K562 (cell line): Measurements from ENCODE around the gene CCL24. TPM values are rescaled to one million over a fixed set of nuclear protein-coding genes. Genes with fewer than 3 reads are reported as not detected.

Source experiments
- ATAC-seq: fragments of 200-7000 bp; cut with Tn5 transposase; 3 replicates; pipeline ENCODE4 v1.9.1; 2020; ENCODE audit warnings: moderate library complexity
- BruUV-seq: library from RNA; stranded (reverse); fragments of 400-500 nt; replicated peaks from 2 replicates; lab custom pipeline; 2021; lab: Mats Ljungman, UMichigan
- CTCF ChIA-PET: fragments of 300-600 bp; formaldehyde crosslinking; extraction: SDS; loops from one replicate; lab custom pipeline; 2021; ENCODE audit warnings: low intra/inter-chr PET ratio; lab: Yijun Ruan, JAX
- POLR2A ChIA-PET: fragments of 300-600, 350-650 bp; sonication (Branson Sonifier 250); formaldehyde crosslinking; extraction: SDS; loops from one replicate; lab custom pipeline; 2021; ENCODE audit warnings: antibody characterized with exemption, inconsistent platforms; lab: Yijun Ruan, JAX
- DNase-seq, 4 experiments: peaks; one replicate each; pipeline versions ENCODE4 v3.0.0 to v3.0.0-alpha.2; 2011 to 2018; ENCODE audit warnings: low spot score in 3 of 4, mixed read lengths in 3 of 4; ENCODE audit errors: extremely low read depth in 1 of 4
- FAIRE-seq: peaks from 2 replicates; lab custom pipeline; 2011; peaks lifted over from hg19 to GRCh38; lab: Jason Lieb, UNC
- H2AFZ ChIP-seq: 2 replicates; pipeline ENCODE4 v1.6.0; 2011; ENCODE audit warnings: low read depth, low read length, control low read depth, inconsistent platforms
- H3K27ac ChIP-seq: fragments of 200-600 bp; 3 replicates; pipeline ENCODE4 v1.8.0; 2011; ENCODE audit warnings: low read depth, mild to moderate bottlenecking, control low read depth, inconsistent platforms, low read length, moderate library complexity, mixed read lengths; ENCODE audit errors: extremely low read depth
- H3K27me3 ChIP-seq, 2 experiments: fragments of 300-600 bp in 1 of 2; 2 replicates in 1 of 2; 3 replicates in 1 of 2; pipeline versions ENCODE4 v1.6.0 to v1.8.0; 2011; ENCODE audit warnings: inconsistent platforms in 2 of 2, low read length in 2 of 2, mild to moderate bottlenecking in 1 of 2, mixed read lengths in 1 of 2, moderate library complexity in 1 of 2; ENCODE audit not compliant: control insufficient read depth in 2 of 2, insufficient read depth in 2 of 2
- H3K36me3 ChIP-seq: fragments of 300-600 bp; 3 replicates; pipeline ENCODE4 v1.8.0; 2011; ENCODE audit warnings: mild to moderate bottlenecking, low read length, inconsistent platforms; ENCODE audit not compliant: control insufficient read depth, insufficient read depth
- H3K4me1 ChIP-seq, 2 experiments: fragments of 200-600 bp in 1 of 2; replicated peaks in 1 of 2; 2 replicates in 1 of 2; 3 replicates in 1 of 2; pipeline versions ENCODE4 v1.5.1 to v1.8.0; 2011; ENCODE audit warnings: inconsistent platforms in 2 of 2, low read length in 2 of 2, mild to moderate bottlenecking in 1 of 2, mixed read lengths in 1 of 2, moderate library complexity in 1 of 2; ENCODE audit not compliant: control insufficient read depth in 2 of 2, insufficient read depth in 2 of 2
- H3K4me2 ChIP-seq: 2 replicates; pipeline ENCODE4 v1.6.1; 2011; ENCODE audit warnings: low read length, control low read depth, inconsistent platforms, mixed read lengths; ENCODE audit not compliant: insufficient read depth
- H3K4me3 ChIP-seq: fragments of 200-600 bp; sonication (generic), shearing (Covaris generic); 2 replicates; pipeline ENCODE4 v1.5.1; 2016; ENCODE audit warnings: control low read depth, inconsistent platforms
- H3K79me2 ChIP-seq: fragments of 200-600 bp; 3 replicates; pipeline ENCODE4 v1.8.0; 2011; ENCODE audit warnings: low read length, inconsistent platforms; ENCODE audit not compliant: control insufficient read depth, insufficient read depth
- H3K9ac ChIP-seq, 2 experiments: 2 replicates each; pipeline versions ENCODE4 v1.6.0 to v1.6.1; 2011; ENCODE audit warnings: low read depth in 2 of 2, low read length in 2 of 2, control low read depth in 1 of 2, inconsistent platforms in 1 of 2, mild to moderate bottlenecking in 1 of 2, mixed read lengths in 1 of 2; ENCODE audit not compliant: insufficient read depth in 1 of 2
- H3K9me1 ChIP-seq: one replicate; pipeline ENCODE4 v1.6.0; 2011; ENCODE audit warnings: inconsistent platforms, mild to moderate bottlenecking, low read length, moderate library complexity; ENCODE audit not compliant: control insufficient read depth, insufficient read depth
- H3K9me3 ChIP-seq: replicated peaks from 2 replicates; pipeline ENCODE4 v1.5.1; 2011; ENCODE audit warnings: low read depth, low read length, inconsistent platforms; ENCODE audit not compliant: control insufficient read depth, insufficient read depth
- H4K20me1 ChIP-seq: replicated peaks from 2 replicates; pipeline ENCODE4 v1.6.1; 2011; ENCODE audit warnings: low read length, inconsistent platforms, mixed read lengths; ENCODE audit not compliant: control insufficient read depth, insufficient read depth
- ATF3 ChIP-seq, 2 experiments: fragments of 450-650 bp in 1 of 2; sonication (generic) in 1 of 2; formaldehyde crosslinking in 1 of 2; IDR thresholded peaks in 1 of 2; conservative IDR thresholded peaks in 1 of 2; 2 replicates each; pipeline versions ENCODE4 v1.6.1 to v1.8.1; 2016 to 2023; ENCODE audit warnings: mild to moderate bottlenecking in 2 of 2, moderate library complexity in 2 of 2, inconsistent platforms in 1 of 2, missing genetic modification reagents in 1 of 2
- CBX8 ChIP-seq: fragments of 200-600 bp; sonication (generic); IDR thresholded peaks from 2 replicates; pipeline ENCODE4 v1.6.1; 2012; ENCODE audit warnings: borderline replicate concordance, mixed run types, low read depth, mild to moderate bottlenecking, moderate library complexity, mixed read lengths, low read length, control low read depth, inconsistent platforms; ENCODE audit not compliant: poor library complexity, severe bottlenecking; ENCODE audit errors: extremely low read depth
- CEBPB ChIP-seq: fragments of 450-650 bp; IDR thresholded peaks from 2 replicates; pipeline ENCODE4 v1.6.1; 2016; ENCODE audit warnings: missing genetic modification characterization, missing compliant biosample characterization
- DPF2 ChIP-seq: fragments of 450-650 bp; IDR thresholded peaks from 2 replicates; pipeline ENCODE4 v1.6.1; 2016
- HMBOX1 ChIP-seq: sonication (generic); IDR thresholded peaks from 2 replicates; pipeline ENCODE4 v1.6.1; 2016
- HSF4 ChIP-seq: fragments of 250-450 bp; sonication (Bioruptor Pico); IDR thresholded peaks from 2 replicates; pipeline ENCODE4 v2.1.2; 2022; ENCODE audit warnings: mild to moderate bottlenecking, moderate library complexity, borderline replicate concordance
- MBD1 ChIP-seq: fragments of 250-450 bp; sonication (Bioruptor Pico); IDR thresholded peaks from 2 replicates; pipeline ENCODE4 v1.8.0; 2022; ENCODE audit warnings: inconsistent platforms
- RNF2 ChIP-seq: sonication (generic); IDR thresholded peaks from 2 replicates; pipeline ENCODE4 v1.6.1; 2016
- TEAD4 ChIP-seq, 2 experiments: sonication (generic) in 1 of 2; formaldehyde crosslinking in 1 of 2; IDR thresholded peaks; 2 replicates each; pipeline versions ENCODE4 v1.6.1 to v1.8.0; 2012 to 2022; ENCODE audit warnings: borderline replicate concordance in 1 of 2, inconsistent platforms in 1 of 2, low read length in 1 of 2, mild to moderate bottlenecking in 1 of 2, missing genetic modification reagents in 1 of 2
- TFAM ChIP-seq: fragments of 250-450 bp; sonication (Bioruptor Pico); conservative IDR thresholded peaks from 2 replicates; pipeline ENCODE4 v1.5.0; 2021; ENCODE audit warnings: mild to moderate bottlenecking, moderate library complexity
- ZBTB8A ChIP-seq: fragments of 450-650 bp; IDR thresholded peaks from 2 replicates; pipeline ENCODE4 v1.6.1; 2018; ENCODE audit warnings: mild to moderate bottlenecking, moderate library complexity; ENCODE audit not compliant: partially characterized antibody
- ZC3H11A ChIP-seq: IDR thresholded peaks from 2 replicates; pipeline ENCODE4 v1.6.1; 2012; ENCODE audit warnings: low read depth, low read length, improper control_type of control experiment
- ZFP1 ChIP-seq: fragments of 450-650 bp; formaldehyde crosslinking; IDR thresholded peaks from 2 replicates; pipeline ENCODE4 v1.4.0; 2020; ENCODE audit warnings: mild to moderate bottlenecking, mixed read lengths
- ZFX ChIP-seq: sonication (generic); formaldehyde crosslinking; IDR thresholded peaks from 2 replicates; pipeline ENCODE4 v1.8.0; 2022; ENCODE audit warnings: mild to moderate bottlenecking, missing genetic modification reagents, moderate library complexity
- ZNF280B ChIP-seq: fragments of 250-450 bp; sonication (Bioruptor Pico); IDR thresholded peaks from 2 replicates; pipeline ENCODE4 v1.5.1; 2021; ENCODE audit warnings: mild to moderate bottlenecking
- ZNF511 ChIP-seq: sonication (generic); formaldehyde crosslinking; IDR thresholded peaks from 2 replicates; pipeline ENCODE4 v1.8.0; 2022; ENCODE audit warnings: mild to moderate bottlenecking, missing genetic modification reagents
- ZNF551 ChIP-seq: fragments of 250-450 bp; sonication (Bioruptor Pico); IDR thresholded peaks from 2 replicates; pipeline ENCODE4 v1.5.0; 2021; ENCODE audit warnings: mild to moderate bottlenecking, moderate library complexity
- WGBS: fragments of 100-300 bp; shearing (Covaris generic); methylation state at CpG from one replicate; pipeline ENCODE4 v1.1.6; 2016; ENCODE audit warnings: low coverage, mixed read lengths; ENCODE audit not compliant: insufficient coverage; ENCODE audit errors: missing lambda C conversion rate; 5-methylcytosine and 5-hydroxymethylcytosine counted together
- in situ Hi-C: fragments of 300-500 bp; cut with MboI; formaldehyde crosslinking; loops from 4 replicates; pipeline ENCODE4 v1.15.0; 2018; ENCODE audit warnings: inconsistent platforms, mixed read lengths
- intact Hi-C: fragments of 100-400 bp; cut with micrococcal nuclease; formaldehyde crosslinking; loops from 2 replicates; pipeline ENCODE4 v1.14.2; 2022
- polyA plus RNA-seq, 8 experiments: library from polyadenylated mRNA; depleted of rRNA in 4 of 8; stranded (reverse) in 5 of 8; unstranded in 3 of 8; fragments of >200 nt; fragmentation: Nextera tagmentation in 2 of 8; fragmentation: Illumina TruSeq in 1 of 8; extraction: Ambion mirVana in 2 of 8; extraction: Trizol in 1 of 8; gene quantifications; 2 replicates each; pipeline versions ENCODE4 v1.2.1 to v1.2.3, GENCODE V29; 2011 to 2014; ENCODE audit warnings: inconsistent platforms in 1 of 8, missing spikeins in 1 of 8
- total RNA-seq, 7 experiments: library from RNA; depleted of rRNA in 6 of 7; stranded (reverse); fragments of >200 nt in 6 of 7; fragmentation: Illumina TruSeq in 2 of 7; extraction: Trizol in 2 of 7; gene quantifications; 2 replicates each; pipeline versions ENCODE4 v1.2.1 to v1.2.3, GENCODE V29; 2011 to 2021; ENCODE audit warnings: low replicate concordance in 1 of 7

CCL24 gene
- total and polyA plus RNA-seq, 9 of the 15 experiments (the other 6 are each of a cell fraction or from before 2014, with no cell fraction given) = 0.45 to 3.6 (median 0.95) TPM; not detected in 1

- Histone ChIP-seq H4K20me1 (no peaks in the 10 kb centered on the region), H3K9me1 (no peaks in the 10 kb centered on the region), H3K4me3 (no peak overlapping the region), H3K27ac (peak overlapping the region; percentile 52; the same call in 2 of the 3 replicates), H3K27me3 (no peaks in the 10 kb centered on the region), H3K9ac (no peak overlapping the region; a peak in 1 of 4 replicates), H3K79me2 (no peaks in the 10 kb centered on the region), H3K4me1 (peaks cover 23 to 39% of the 10 kb centered on the region in 2 experiments), H3K9me3 (no peaks in the 10 kb centered on the region), H2AFZ (peak overlapping the region; percentile 83), H3K4me2 (peak overlapping the region; percentile 53; the same call in 1 of the 2 replicates), H3K36me3 (no peaks in the 10 kb centered on the region)
- no TSS peak for BruUV-seq
- no peak for DNase-seq
- FAIRE-seq = no peak
- intact Hi-C loops = no loop called here
- ChIA-PET POLR2A (interaction anchor here (0.6 to 1.1 kb wide), 4 partner anchors 13 to 241 kb away, joined by 3 read pairs; no protein-coding TSS in a partner anchor), CTCF (no interaction called here)
- no peak for ATAC-seq
- in situ Hi-C loops = no loop called here
- WGBS = 81% methylated on average over 6 of the region's 6 CpGs
- no peak for TF ChIP-seq ZFP1 (CRISPR knock-in tag)
- TF ChIP-seq TFAM (CRISPR knock-in tag) = no peak
- no peak for TF ChIP-seq ZC3H11A
- 0 out of 2 replicates have a peak, but pooled peaks have one; percentile 1 for TF ChIP-seq HMBOX1
- TF ChIP-seq ZNF551 (CRISPR knock-in tag) = no peak
- no peak for TF ChIP-seq TEAD4 (IDR thresholded peaks at IDR 0.05; ENCODE audit: low read length)
- no peak for TF ChIP-seq TEAD4 (CRISPR knock-in tag; IDR thresholded peaks at IDR 0.05; ENCODE audit: borderline replicate concordance)
- TF ChIP-seq MBD1 (CRISPR knock-in tag) = no peak
- no peak for TF ChIP-seq RNF2
- peak; percentile 75 for TF ChIP-seq CEBPB (tag)
- no peak for TF ChIP-seq HSF4 (CRISPR knock-in tag)
- no peak for TF ChIP-seq DPF2
- TF ChIP-seq CBX8 = no peak
- no peak for TF ChIP-seq ZNF280B
- TF ChIP-seq ZFX (CRISPR knock-in tag) = no peak
- TF ChIP-seq ZNF511 (CRISPR knock-in tag) = no peak
- peak; percentile 72 for TF ChIP-seq ATF3 (IDR thresholded peaks at IDR 0.05)
- no peak for TF ChIP-seq ATF3 (CRISPR knock-in tag; conservative IDR thresholded peaks at IDR 0.05)
- no peak for TF ChIP-seq ZBTB8A
Observed at GRCh38 chr7:75796420-75796819, 17.2 kb downstream of the CCL24 start.
